22Rv1 (cell line): ENCODE measurements around the gene NEMP1.

Experiments
- H3K27ac ChIP-seq: fragments of 450-650 bp; 2 replicates; pipeline ENCODE4 v1.5.1; 2017
- CTCF ChIP-seq: fragments of 450-650 bp; IDR thresholded peaks from 2 replicates; pipeline ENCODE4 v1.5.1; 2017; ENCODE audit warnings: mild to moderate bottlenecking
- ZFX ChIP-seq: fragments of 450-650 bp; IDR thresholded peaks from 2 replicates; pipeline ENCODE4 v1.6.1; 2017; ENCODE audit warnings: antibody characterized with exemption, borderline replicate concordance

The NEMP1 gene

GRCh38 chr12:57051011-57051410 is 27.6 kb downstream of the NEMP1 start:
- TF ChIP-seq ZFX (no peak), CTCF (no peak)
- H3K27ac ChIP-seq = peak overlapping the region; percentile 72; the same call in 1 of the 2 replicates

GRCh38 chr12:57049890-57050289 is 28.7 kb downstream of the NEMP1 start, which contains the start of gene MYO1A:
Gene MYO1A (minus strand): TSS chr12:57050129. CDS start chr12:57048323, 1,806 bp downstream.
- H3K27ac ChIP-seq = peak within 1 kb of the TSS; percentile 72
- TF ChIP-seq CTCF = no peak
- no peak for TF ChIP-seq ZFX

GRCh38 chr12:57049119-57049446 is 29.5 kb downstream of the NEMP1 start:
- TF ChIP-seq ZFX (no peak), CTCF (no peak)
- H3K27ac ChIP-seq = peak overlapping the region; percentile 72

- H3K27ac ChIP-seq = peak overlapping the region; percentile 72
- no peak for TF ChIP-seq CTCF
- TF ChIP-seq ZFX = no peak
These were observed 30.0 kb downstream of the NEMP1 start for GRCh38 chr12:57048423-57049118.

GRCh38 chr12:57047981-57048380 is 30.6 kb downstream of the NEMP1 start:
- TF ChIP-seq CTCF (no peak), ZFX (no peak)
- H3K27ac ChIP-seq = peak overlapping the region; percentile 72; the same call in 1 of the 2 replicates

GRCh38 chr12:57046947-57047890 is 31.4 kb downstream of the NEMP1 start:
- TF ChIP-seq ZFX (no peak), CTCF (no peak)
- no peak overlapping the region for H3K27ac ChIP-seq
